Ovary (tissue), 9 donors: ENCODE measurements around the gene SORCS3. TPM values are rescaled to one million over a fixed set of nuclear protein-coding genes. Genes with fewer than 3 reads are reported as not detected.

Source experiments
- DNase-seq, 5 donors: peaks; one replicate each; pipeline ENCODE4 v3.0.0-alpha.2; 2019 to 2020
- H3K27ac ChIP-seq, 2 donors: fragments of 200-600 bp; one replicate each; pipeline versions ENCODE4 v1.5.1 to v1.8.0; 2019 to 2022
- H3K27me3 ChIP-seq: fragments of 200-600 bp; one replicate; pipeline ENCODE4 v1.8.0; 2022
- H3K36me3 ChIP-seq: fragments of 200-600 bp; sonication (generic); one replicate; pipeline ENCODE4 v1.5.1; 2019
- H3K4me1 ChIP-seq: one replicate; pipeline ENCODE4 v1.8.1; 2013; ENCODE audit warnings: mild to moderate bottlenecking, moderate library complexity; ENCODE audit not compliant: insufficient read depth
- H3K4me3 ChIP-seq: fragments of 200-600 bp; sonication (generic); one replicate; pipeline ENCODE4 v1.5.1; 2017
- H3K9me3 ChIP-seq, 2 donors: fragments of 200-600 bp in 1 of 2; sonication (generic) in 1 of 2; one replicate each; pipeline versions ENCODE4 v1.5.1 to v1.8.1; 2013 to 2019; ENCODE audit warnings: mild to moderate bottlenecking in 1 of 2, moderate library complexity in 1 of 2
- CTCF ChIP-seq, 3 donors: fragments of 450-650 bp in 2 of 3; fragments of 200-600 bp in 1 of 3; IDR thresholded peaks; one replicate each; pipeline versions ENCODE4 v1.5.1 to v1.8.0; 2016 to 2022; ENCODE audit warnings: antibody characterized with exemption in 3 of 3, mild to moderate bottlenecking in 1 of 3
- EP300 ChIP-seq: sonication (generic); formaldehyde crosslinking; IDR thresholded peaks from one replicate; pipeline ENCODE4 v1.6.1; 2017; ENCODE audit warnings: antibody characterized with exemption
- POLR2A ChIP-seq: fragments of 450-650 bp; IDR thresholded peaks from one replicate; pipeline ENCODE4 v1.6.1; 2017; ENCODE audit warnings: antibody characterized with exemption, mild to moderate bottlenecking, moderate library complexity
- WGBS, 3 donors: extraction: QIAGEN DNeasy Blood & Tissue Kit in 1 of 3; methylation state at CpG; one replicate each; pipeline versions ENCODE4 v1.1.5 to v1.1.7; 2013 to 2017; 5-methylcytosine and 5-hydroxymethylcytosine counted together
- intact Hi-C, 4 donors: fragments of 100-400 bp; cut with DNase I; formaldehyde crosslinking; loops; one replicate each; pipeline versions ENCODE4 v1.11.0 to v1.15.1; 2022 to 2023
- polyA plus RNA-seq, 2 donors: library from polyadenylated mRNA; stranded (reverse); fragments of 200-250 nt in 1 of 2; fragments of 350-450 nt in 1 of 2; fragmentation: Illumina TruSeq in 1 of 2; extraction: RNeasy Lipid Tissue Mini Kit (QIAGEN cat#74804) in 1 of 2; gene quantifications; one replicate each; pipeline ENCODE4 v1.2.3, GENCODE V29; 2013 to 2014
- total RNA-seq, 7 donors: library from RNA; depleted of rRNA in 2 of 7; stranded (reverse); fragments of >200 nt in 2 of 7; fragmentation: NEBNext Ultra II Directional in 3 of 7; extraction: Animal tissue kit (Norgen Biotek cat#: 25700) in 3 of 7; gene quantifications; one replicate each; pipeline versions ENCODE4 v1.1.0 to v1.2.4, GENCODE V29; 2016 to 2023
- donor health status: DM: no; HTN: no; CAD: no; lungs with moderate emphysema.
- donor health status: DM: no; HTN: no; CAD: no.
- donor health status: Bipolar disorder and iron deficiency.
- donor health status: DM: yes; HTN: yes; CAD: no.
- donor health status: DM: no; HTN: no; CAD: no.
- donor health status: DM: yes; HTN: yes; CAD: no.

The SORCS3 gene
- total and polyA plus RNA-seq, 9 donors = 0.07 to 4.5 (median 0.79) TPM; not detected in 1

- no peak for DNase-seq
- intact Hi-C loops = no loop called here
- 73 to 88% (median 74%) methylated on average over 4 of the region's 4 CpGs for WGBS, 3 donors
- H3K9me3 ChIP-seq = no peaks in the 10 kb centered on the region
- H3K27ac ChIP-seq = no peak overlapping the region
- H3K4me1 ChIP-seq = no peaks in the 10 kb centered on the region
- no peaks in the 10 kb centered on the region for H3K27me3 ChIP-seq
- H3K36me3 ChIP-seq = no peaks in the 10 kb centered on the region
- TF ChIP-seq EP300 (no peak), CTCF (IDR thresholded peaks at IDR 0.05) (no peak), POLR2A (no peak)
- no peak overlapping the region for H3K4me3 ChIP-seq
These were observed 520.1 kb downstream of the SORCS3 start for GRCh38 chr10:105161149-105161548.

GRCh38 chr10:105161767-105162166 is 520.7 kb downstream of the SORCS3 start:
- Histone ChIP-seq H3K27ac (no peak overlapping the region), H3K4me1 (no peaks in the 10 kb centered on the region), H3K36me3 (no peaks in the 10 kb centered on the region), H3K4me3 (no peak overlapping the region), H3K9me3 (no peaks in the 10 kb centered on the region), H3K27me3 (no peaks in the 10 kb centered on the region)
- no peak for DNase-seq
- intact Hi-C loops = no loop called here
- WGBS, 3 donors = 43 to 69% (median 46%) methylated on average over 4 of the region's 4 CpGs
- TF ChIP-seq POLR2A = no peak
- no peak for TF ChIP-seq EP300
- TF ChIP-seq CTCF (IDR thresholded peaks at IDR 0.05) = no peak

- Histone ChIP-seq H3K27me3 (no peaks in the 10 kb centered on the region), H3K4me3 (no peak overlapping the region), H3K27ac (no peak overlapping the region), H3K9me3 (no peaks in the 10 kb centered on the region), H3K36me3 (no peaks in the 10 kb centered on the region), H3K4me1 (no peaks in the 10 kb centered on the region)
- TF ChIP-seq CTCF (IDR thresholded peaks at IDR 0.05) = no peak
- no peak for TF ChIP-seq EP300
- no peak for TF ChIP-seq POLR2A
- DNase-seq = no peak
- intact Hi-C loops = no loop called here
- 50 to 83% (median 67%) methylated on average over 1 of the region's 1 CpG for WGBS, 3 donors
These were observed 529.4 kb downstream of the SORCS3 start for GRCh38 chr10:105170521-105170920.

- Histone ChIP-seq H3K27ac (no peak overlapping the region), H3K27me3 (no peaks in the 10 kb centered on the region), H3K36me3 (no peaks in the 10 kb centered on the region), H3K4me1 (no peaks in the 10 kb centered on the region), H3K4me3 (no peak overlapping the region), H3K9me3 (no peaks in the 10 kb centered on the region)
- no peak for DNase-seq
- 71 to 96% (median 92%) methylated on average over 3 of the region's 3 CpGs for WGBS, 3 donors
- TF ChIP-seq EP300 (no peak), POLR2A (no peak), CTCF (IDR thresholded peaks at IDR 0.05) (no peak)
- intact Hi-C loops = no loop called here
These were observed 530.9 kb downstream of the SORCS3 start for GRCh38 chr10:105171945-105172344.

- Histone ChIP-seq H3K9me3 (no peaks in the 10 kb centered on the region), H3K27ac (no peak overlapping the region), H3K27me3 (no peaks in the 10 kb centered on the region), H3K4me1 (no peaks in the 10 kb centered on the region), H3K36me3 (no peaks in the 10 kb centered on the region), H3K4me3 (no peak overlapping the region)
- no peak for DNase-seq
- no peak for TF ChIP-seq POLR2A
- TF ChIP-seq EP300 = no peak
- TF ChIP-seq CTCF (IDR thresholded peaks at IDR 0.05) = no peak
- intact Hi-C loops = no loop called here
These were observed 540.5 kb downstream of the SORCS3 start for GRCh38 chr10:105181626-105182025.
